Neural cell (in vitro differentiated cells): ENCODE results near the gene CD80. TPM values are rescaled to one million over a fixed set of nuclear protein-coding genes. Genes with fewer than 3 reads are reported as not detected.

Source experiments
- H2AFZ ChIP-seq: fragments of 200-600, 300-800 bp; sonication (generic), shearing (Covaris generic); 2 replicates; pipeline ENCODE4 v1.6.0; 2014; ENCODE audit warnings: low read depth, mild to moderate bottlenecking, antibody characterized with exemption, low read length, moderate library complexity
- H3F3A ChIP-seq: fragments of 200-600 bp; shearing (Covaris generic); 2 replicates; pipeline ENCODE4 v1.6.1; 2016; ENCODE audit warnings: mild to moderate bottlenecking, moderate library complexity, mixed read lengths, antibody characterized with exemption, low read length; ENCODE audit not compliant: insufficient read depth, poor library complexity, severe bottlenecking
- H3K27ac ChIP-seq: fragments of 200-600, 300-800 bp; sonication (generic), shearing (Covaris generic); 2 replicates; pipeline ENCODE4 v1.5.1; 2014; ENCODE audit warnings: mild to moderate bottlenecking, low read length, moderate library complexity
- H3K27me3 ChIP-seq: fragments of 300-800, 200-600 bp; sonication (generic), shearing (Covaris generic); 2 replicates; pipeline ENCODE4 v1.6.0; 2014; ENCODE audit warnings: mild to moderate bottlenecking, low read depth, low read length, moderate library complexity; ENCODE audit not compliant: insufficient read depth
- H3K36me3 ChIP-seq: fragments of 300-800, 200-600 bp; sonication (generic), shearing (Covaris generic); 2 replicates; pipeline ENCODE4 v1.5.1; 2014; ENCODE audit warnings: mild to moderate bottlenecking, antibody characterized with exemption, low read length, moderate library complexity; ENCODE audit not compliant: insufficient read depth
- H3K4me2 ChIP-seq: fragments of 300-800, 200-600 bp; sonication (generic), shearing (Covaris generic); 2 replicates; pipeline ENCODE4 v1.6.0; 2014; ENCODE audit warnings: mild to moderate bottlenecking, low read length
- H3K4me3 ChIP-seq: fragments of 300-800, 200-600 bp; sonication (generic), shearing (Covaris generic); 2 replicates; pipeline ENCODE4 v1.5.1; 2014; ENCODE audit warnings: mild to moderate bottlenecking, low read length, moderate library complexity
- H3K79me2 ChIP-seq: fragments of 200-600 bp; shearing (Covaris generic); replicated peaks from 2 replicates; pipeline ENCODE4 v1.6.0; 2014; ENCODE audit warnings: mild to moderate bottlenecking, low read length, moderate library complexity; ENCODE audit not compliant: insufficient read depth
- H3K9ac ChIP-seq: fragments of 300-800, 200-600 bp; sonication (generic), shearing (Covaris generic); 2 replicates; pipeline ENCODE4 v1.6.1; 2016; ENCODE audit warnings: mild to moderate bottlenecking, low read length, mixed read lengths
- H3K9me2 ChIP-seq: fragments of 200-600 bp; shearing (Covaris generic); 2 replicates; pipeline ENCODE4 v1.6.1; 2016; ENCODE audit warnings: mild to moderate bottlenecking, low read length, mixed read lengths; ENCODE audit not compliant: insufficient read depth
- H3K9me3 ChIP-seq: fragments of 200-600, 300-800 bp; sonication (generic), shearing (Covaris generic); 2 replicates; pipeline ENCODE4 v1.6.1; 2016; ENCODE audit warnings: mild to moderate bottlenecking, mixed run types, low read length, moderate library complexity, mixed read lengths
- H4K20me1 ChIP-seq: fragments of 200-600 bp; shearing (Covaris generic); 2 replicates; pipeline ENCODE4 v1.6.1; 2016; ENCODE audit warnings: mild to moderate bottlenecking, mixed run types; ENCODE audit not compliant: insufficient read depth
- EP300 ChIP-seq: fragments of 450-650 bp; conservative IDR thresholded peaks from 2 replicates; pipeline ENCODE4 v1.6.1; 2014; ENCODE audit warnings: antibody characterized with exemption, mild to moderate bottlenecking, moderate library complexity; ENCODE audit not compliant: poor library complexity, severe bottlenecking
- EZH2 ChIP-seq: fragments of 200-600, 300-800 bp; shearing (Covaris generic), sonication (generic); IDR thresholded peaks from 2 replicates; pipeline ENCODE4 v1.6.1; 2014; ENCODE audit warnings: antibody characterized with exemption, low read length, borderline replicate concordance, mild to moderate bottlenecking; ENCODE audit not compliant: insufficient read depth, poor library complexity, severe bottlenecking
- MXI1 ChIP-seq: fragments of 450-650 bp; conservative IDR thresholded peaks from 2 replicates; pipeline ENCODE4 v1.6.1; 2014; ENCODE audit warnings: antibody characterized with exemption, mild to moderate bottlenecking; ENCODE audit not compliant: poor library complexity, severe bottlenecking
- POLR2AphosphoS5 ChIP-seq: IDR thresholded peaks from 2 replicates; pipeline ENCODE4 v1.6.1; 2012
- RAD21 ChIP-seq: fragments of 450-650 bp; conservative IDR thresholded peaks from 2 replicates; pipeline ENCODE4 v1.6.1; 2014; ENCODE audit warnings: antibody characterized with exemption, mild to moderate bottlenecking, moderate library complexity
- SMC3 ChIP-seq: fragments of 450-650 bp; conservative IDR thresholded peaks from 2 replicates; pipeline ENCODE4 v1.6.1; 2014; ENCODE audit warnings: antibody characterized with exemption, mild to moderate bottlenecking, moderate library complexity; ENCODE audit not compliant: poor library complexity
- TAF1 ChIP-seq: IDR thresholded peaks from 2 replicates; pipeline ENCODE4 v1.6.1; 2012; ENCODE audit warnings: low read depth
- polyA plus RNA-seq: library from polyadenylated mRNA; depleted of rRNA; stranded (reverse); fragments of >200 nt; gene quantifications from 2 replicates; pipeline ENCODE4 v1.2.3, GENCODE V29; 2014
- TF ChIP-seq, protein P1 (sequence below): fragments of 450-650 bp; IDR thresholded peaks from 2 replicates; pipeline ENCODE4 v1.5.1; 2014; ENCODE audit warnings: antibody characterized with exemption, mild to moderate bottlenecking, moderate library complexity; ENCODE audit not compliant: poor library complexity, severe bottlenecking
- TF ChIP-seq, protein P2 (sequence below): IDR thresholded peaks from 2 replicates; pipeline ENCODE4 v1.6.1; 2012; ENCODE audit warnings: borderline replicate concordance

Gene CD80
- polyA plus RNA-seq, 1 donor from 2014 or later = not detected

DNA sequence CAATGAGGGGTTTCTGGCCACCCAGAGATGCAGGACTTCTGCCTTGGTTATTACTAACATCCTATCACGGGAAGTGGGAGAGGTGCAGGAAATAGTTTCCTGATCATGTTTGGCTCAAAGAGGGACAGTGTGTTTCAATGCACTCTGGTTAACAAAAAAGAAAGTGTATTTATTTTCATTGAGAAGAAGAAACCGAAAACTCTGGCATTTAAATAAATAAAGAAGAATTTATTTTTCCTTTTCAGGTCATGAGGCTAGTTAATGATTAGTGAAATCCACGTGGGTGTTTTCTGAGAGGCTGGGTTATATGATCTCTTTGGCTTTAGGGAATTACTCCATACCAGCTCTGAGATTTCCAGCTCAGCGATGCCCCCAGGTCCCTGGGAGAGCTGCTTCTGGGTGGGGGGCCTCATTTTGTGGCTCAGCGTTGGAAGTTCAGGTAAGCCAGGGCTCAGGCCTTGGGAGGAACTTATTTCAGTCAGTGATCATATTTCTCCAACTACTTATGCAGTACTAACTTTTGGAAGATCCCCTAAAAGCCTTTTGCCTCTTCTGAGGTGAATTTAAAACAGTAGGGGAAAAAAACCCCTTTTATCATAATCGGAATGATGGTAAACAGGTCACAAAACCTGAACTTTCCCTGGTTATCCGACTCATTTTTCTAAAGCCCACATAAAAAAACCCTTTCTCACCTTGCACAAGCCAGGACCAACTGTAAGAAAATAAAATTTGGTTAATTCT, 38.3 kb upstream of the CD80 start, which contains the start of gene PLA1A (continued):
- TF ChIP-seq RAD21 (no peak), MXI1 (no peak)

DNA sequence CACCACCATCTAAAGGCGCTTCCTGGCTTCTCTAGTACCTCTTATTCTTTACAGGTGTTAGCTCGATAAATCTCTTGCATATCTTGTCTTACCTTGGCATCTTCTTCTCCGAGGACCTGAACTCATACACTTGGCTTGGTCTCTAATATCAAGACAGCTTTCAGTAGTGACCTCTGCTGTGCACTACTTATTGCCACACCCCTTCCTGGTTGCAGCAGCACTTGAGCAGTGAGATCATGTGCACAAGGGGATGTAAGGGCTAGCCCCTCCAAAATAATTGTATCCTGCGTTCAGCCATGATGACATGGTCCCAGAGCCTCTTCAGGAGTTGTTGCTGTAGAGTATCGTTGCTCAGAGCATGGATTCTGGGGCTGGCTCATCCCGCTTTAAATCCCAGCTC, 37.0 kb upstream of the CD80 start:
- Histone ChIP-seq H3K27ac (no peak overlapping the region), H3K4me3 (no peak overlapping the region), H3K9me3 (no peaks in the 10 kb centered on the region), H3F3A (no peaks in the 10 kb centered on the region), H3K27me3 (no peaks in the 10 kb centered on the region), H4K20me1 (no peaks in the 10 kb centered on the region), H3K79me2 (no peaks in the 10 kb centered on the region), H3K9ac (no peak overlapping the region), H3K9me2 (no peaks in the 10 kb centered on the region), H2AFZ (no peak overlapping the region), H3K36me3 (no peaks in the 10 kb centered on the region), H3K4me2 (no peak overlapping the region)
- TF ChIP-seq POLR2AphosphoS5 (no peak), EP300 (no peak), RAD21 (no peak), TAF1 (no peak), SMC3 (no peak)
- TF ChIP-seq, protein P1, sequence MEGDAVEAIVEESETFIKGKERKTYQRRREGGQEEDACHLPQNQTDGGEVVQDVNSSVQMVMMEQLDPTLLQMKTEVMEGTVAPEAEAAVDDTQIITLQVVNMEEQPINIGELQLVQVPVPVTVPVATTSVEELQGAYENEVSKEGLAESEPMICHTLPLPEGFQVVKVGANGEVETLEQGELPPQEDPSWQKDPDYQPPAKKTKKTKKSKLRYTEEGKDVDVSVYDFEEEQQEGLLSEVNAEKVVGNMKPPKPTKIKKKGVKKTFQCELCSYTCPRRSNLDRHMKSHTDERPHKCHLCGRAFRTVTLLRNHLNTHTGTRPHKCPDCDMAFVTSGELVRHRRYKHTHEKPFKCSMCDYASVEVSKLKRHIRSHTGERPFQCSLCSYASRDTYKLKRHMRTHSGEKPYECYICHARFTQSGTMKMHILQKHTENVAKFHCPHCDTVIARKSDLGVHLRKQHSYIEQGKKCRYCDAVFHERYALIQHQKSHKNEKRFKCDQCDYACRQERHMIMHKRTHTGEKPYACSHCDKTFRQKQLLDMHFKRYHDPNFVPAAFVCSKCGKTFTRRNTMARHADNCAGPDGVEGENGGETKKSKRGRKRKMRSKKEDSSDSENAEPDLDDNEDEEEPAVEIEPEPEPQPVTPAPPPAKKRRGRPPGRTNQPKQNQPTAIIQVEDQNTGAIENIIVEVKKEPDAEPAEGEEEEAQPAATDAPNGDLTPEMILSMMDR = no peak
- TF ChIP-seq, protein P2, sequence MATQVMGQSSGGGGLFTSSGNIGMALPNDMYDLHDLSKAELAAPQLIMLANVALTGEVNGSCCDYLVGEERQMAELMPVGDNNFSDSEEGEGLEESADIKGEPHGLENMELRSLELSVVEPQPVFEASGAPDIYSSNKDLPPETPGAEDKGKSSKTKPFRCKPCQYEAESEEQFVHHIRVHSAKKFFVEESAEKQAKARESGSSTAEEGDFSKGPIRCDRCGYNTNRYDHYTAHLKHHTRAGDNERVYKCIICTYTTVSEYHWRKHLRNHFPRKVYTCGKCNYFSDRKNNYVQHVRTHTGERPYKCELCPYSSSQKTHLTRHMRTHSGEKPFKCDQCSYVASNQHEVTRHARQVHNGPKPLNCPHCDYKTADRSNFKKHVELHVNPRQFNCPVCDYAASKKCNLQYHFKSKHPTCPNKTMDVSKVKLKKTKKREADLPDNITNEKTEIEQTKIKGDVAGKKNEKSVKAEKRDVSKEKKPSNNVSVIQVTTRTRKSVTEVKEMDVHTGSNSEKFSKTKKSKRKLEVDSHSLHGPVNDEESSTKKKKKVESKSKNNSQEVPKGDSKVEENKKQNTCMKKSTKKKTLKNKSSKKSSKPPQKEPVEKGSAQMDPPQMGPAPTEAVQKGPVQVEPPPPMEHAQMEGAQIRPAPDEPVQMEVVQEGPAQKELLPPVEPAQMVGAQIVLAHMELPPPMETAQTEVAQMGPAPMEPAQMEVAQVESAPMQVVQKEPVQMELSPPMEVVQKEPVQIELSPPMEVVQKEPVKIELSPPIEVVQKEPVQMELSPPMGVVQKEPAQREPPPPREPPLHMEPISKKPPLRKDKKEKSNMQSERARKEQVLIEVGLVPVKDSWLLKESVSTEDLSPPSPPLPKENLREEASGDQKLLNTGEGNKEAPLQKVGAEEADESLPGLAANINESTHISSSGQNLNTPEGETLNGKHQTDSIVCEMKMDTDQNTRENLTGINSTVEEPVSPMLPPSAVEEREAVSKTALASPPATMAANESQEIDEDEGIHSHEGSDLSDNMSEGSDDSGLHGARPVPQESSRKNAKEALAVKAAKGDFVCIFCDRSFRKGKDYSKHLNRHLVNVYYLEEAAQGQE = no peak

DNA sequence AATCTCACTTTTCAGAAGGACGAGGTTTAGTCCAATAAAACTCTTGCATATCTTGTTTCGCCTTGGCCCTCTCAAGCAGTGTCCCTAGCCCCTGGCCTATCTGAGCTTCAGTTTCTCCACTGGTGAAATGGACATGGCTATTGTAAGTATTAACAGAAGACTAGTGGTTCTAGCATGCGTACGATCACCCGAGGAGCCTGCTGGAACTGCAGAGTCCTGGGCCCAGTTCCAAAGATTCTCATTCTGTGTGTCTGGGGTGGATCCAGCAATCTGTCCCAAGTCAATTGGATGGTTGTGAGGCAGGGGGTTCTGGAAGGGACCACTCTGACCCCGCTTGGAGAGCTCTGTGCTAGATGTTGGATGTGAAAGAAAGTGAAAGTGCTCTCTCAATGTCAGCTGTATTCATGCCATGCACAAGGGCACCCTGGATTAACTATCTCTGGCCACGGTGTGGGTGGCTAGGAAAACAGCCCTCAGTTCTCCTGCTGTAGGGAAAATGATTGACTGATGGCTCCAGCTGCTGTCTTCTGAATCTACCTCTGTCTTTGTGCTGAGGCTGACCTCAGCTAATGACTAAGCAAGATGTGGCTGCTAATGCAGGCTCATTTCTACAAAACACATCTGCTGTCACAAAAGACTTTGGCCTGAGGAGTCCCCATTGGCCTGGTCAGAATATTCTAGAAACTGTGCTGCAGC, 36.4 kb upstream of the CD80 start:
- H3K9ac ChIP-seq = no peak overlapping the region
- no peaks in the 10 kb centered on the region for H3K9me2 ChIP-seq
- H3K4me2 ChIP-seq = no peak overlapping the region
- H3K9me3 ChIP-seq = no peaks in the 10 kb centered on the region
- H4K20me1 ChIP-seq = no peaks in the 10 kb centered on the region
- no peak overlapping the region for H2AFZ ChIP-seq
- H3K79me2 ChIP-seq = no peaks in the 10 kb centered on the region
- no peaks in the 10 kb centered on the region for H3K27me3 ChIP-seq
- no peak overlapping the region for H3K4me3 ChIP-seq
- H3K36me3 ChIP-seq = no peaks in the 10 kb centered on the region
- no peak overlapping the region for H3K27ac ChIP-seq
- no peaks in the 10 kb centered on the region for H3F3A ChIP-seq
- no peak for TF ChIP-seq EZH2
- no peak for TF ChIP-seq RAD21
- TF ChIP-seq, protein P1 = no peak
- TF ChIP-seq EP300 = no peak
- TF ChIP-seq, protein P2 = no peak
- TF ChIP-seq SMC3 = no peak
- TF ChIP-seq TAF1 = no peak
- TF ChIP-seq MXI1 = no peak
- TF ChIP-seq POLR2AphosphoS5 = no peak
